A549 (cell line): ENCODE results near the gene BCLAF1. TPM values are rescaled to one million over a fixed set of nuclear protein-coding genes. Genes with fewer than 3 reads are reported as not detected.

ENCODE experiments used
- ATAC-seq, 2 experiments: fragments of 200-7000 bp in 1 of 2; fragments of >200 bp in 1 of 2; cut with Nextera tagmentation in 1 of 2; cut with Tn5 transposase in 1 of 2; 3 replicates each; pipeline versions ENCODE4 v1.8.0 to v1.9.1; 2018 to 2020; ENCODE audit warnings: mild to moderate bottlenecking in 1 of 2, moderate library complexity in 1 of 2
- CTCF ChIA-PET: fragments of 300-600 bp; sonication (Branson Sonifier 250); formaldehyde crosslinking; extraction: SDS; loops from one replicate; lab custom pipeline; 2021; ENCODE audit warnings: antibody characterized with exemption, inconsistent platforms; lab: Yijun Ruan, JAX
- POLR2A ChIA-PET: fragments of 350-600 bp; formaldehyde crosslinking; extraction: SDS; loops from one replicate; lab custom pipeline; 2021; ENCODE audit warnings: antibody characterized with exemption, inconsistent platforms; lab: Yijun Ruan, JAX
- DNase-seq, 2 experiments: peaks; one replicate each; pipeline versions ENCODE4 v3.0.0 to v3.0.0-alpha.2; 2011 to 2016; ENCODE audit warnings: low read depth in 1 of 2, low spot score in 1 of 2
- FAIRE-seq: peaks from 2 replicates; lab custom pipeline; 2011; peaks lifted over from hg19 to GRCh38; lab: Jason Lieb, UNC
- H3K27ac ChIP-seq, 2 experiments: fragments of >200 bp; sonication (Bioruptor Twin); formaldehyde crosslinking; 3 replicates each; pipeline ENCODE4 v1.5.1; 2016 to 2017
- H3K4me1 ChIP-seq: fragments of >200 bp; sonication (Bioruptor Twin); formaldehyde crosslinking; 3 replicates; pipeline ENCODE4 v1.6.1; 2016
- H3K4me2 ChIP-seq: fragments of >200 bp; sonication (Bioruptor Twin); formaldehyde crosslinking; 3 replicates; pipeline ENCODE4 v1.6.1; 2016
- H3K4me3 ChIP-seq: fragments of >200 bp; sonication (Bioruptor Twin); formaldehyde crosslinking; 3 replicates; pipeline ENCODE4 v1.5.1; 2016
- H3K9me3 ChIP-seq: fragments of >200 bp; sonication (Bioruptor Twin); formaldehyde crosslinking; 3 replicates; pipeline ENCODE4 v1.6.1; 2016
- CBX8 ChIP-seq: fragments of 200-600 bp; sonication (generic); IDR thresholded peaks from 2 replicates; pipeline ENCODE4 v1.6.1; 2016
- EHF ChIP-seq: fragments of 250-450 bp; sonication (Bioruptor Pico); IDR thresholded peaks from 2 replicates; pipeline ENCODE4 v1.5.0; 2020; ENCODE audit warnings: mild to moderate bottlenecking
- FOSL2 ChIP-seq, 2 experiments: fragments of 450-650 bp in 1 of 2; fragments of >200 bp in 1 of 2; sonication (Bioruptor Twin) in 1 of 2; formaldehyde crosslinking; IDR thresholded peaks; 2 replicates each; pipeline versions ENCODE4 v1.5.0 to v1.6.1; 2016 to 2020; ENCODE audit warnings: mild to moderate bottlenecking in 1 of 2, moderate library complexity in 1 of 2
- GATA3 ChIP-seq: IDR thresholded peaks from 2 replicates; pipeline ENCODE4 v1.6.1; 2012; ENCODE audit warnings: borderline replicate concordance
- HEYL ChIP-seq: fragments of 250-450 bp; sonication (Bioruptor Pico); IDR thresholded peaks from 2 replicates; pipeline ENCODE4 v1.8.0; 2021; ENCODE audit warnings: mild to moderate bottlenecking, moderate library complexity
- HOXA7 ChIP-seq: fragments of 250-450 bp; sonication (Bioruptor Pico); IDR thresholded peaks from 2 replicates; pipeline ENCODE4 v1.5.0; 2020; ENCODE audit warnings: mild to moderate bottlenecking, moderate library complexity
- KDM1A ChIP-seq: fragments of 200-600 bp; sonication (generic); IDR thresholded peaks from 2 replicates; pipeline ENCODE4 v1.6.1; 2016; ENCODE audit warnings: low read depth, mild to moderate bottlenecking
- MYC ChIP-seq: IDR thresholded peaks from 2 replicates; pipeline ENCODE4 v1.6.1; 2012; ENCODE audit warnings: mild to moderate bottlenecking, inconsistent platforms, low read length, improper control_type of control experiment, borderline replicate concordance
- PHF8 ChIP-seq: fragments of 200-600 bp; sonication (generic); IDR thresholded peaks from 2 replicates; pipeline ENCODE4 v1.6.1; 2016; ENCODE audit warnings: low read depth, mild to moderate bottlenecking, antibody characterized with exemption, moderate library complexity, borderline replicate concordance
- RAD21 ChIP-seq, 2 experiments: fragments of >200 bp in 1 of 2; sonication (Bioruptor Twin) in 1 of 2; formaldehyde crosslinking in 1 of 2; IDR thresholded peaks in 1 of 2; conservative IDR thresholded peaks in 1 of 2; 2 replicates in 1 of 2; 3 replicates in 1 of 2; pipeline ENCODE4 v1.6.1; 2012 to 2018; ENCODE audit warnings: inconsistent platforms in 1 of 2
- RNF2 ChIP-seq: fragments of 200-600 bp; sonication (generic); IDR thresholded peaks from 2 replicates; pipeline ENCODE4 v1.6.1; 2016; ENCODE audit warnings: low read depth, mild to moderate bottlenecking, antibody characterized with exemption, moderate library complexity, borderline replicate concordance
- TFCP2L1 ChIP-seq: fragments of 250-450 bp; sonication (Bioruptor Pico); IDR thresholded peaks from 2 replicates; pipeline ENCODE4 v1.5.0; 2021; ENCODE audit warnings: mild to moderate bottlenecking
- TP53 ChIP-seq: fragments of 250-450 bp; sonication (Bioruptor Pico); IDR thresholded peaks from 2 replicates; pipeline ENCODE4 v1.5.0; 2021; ENCODE audit warnings: mild to moderate bottlenecking, moderate library complexity
- ZNF302 ChIP-seq: fragments of 250-450 bp; sonication (Bioruptor Pico); IDR thresholded peaks from 2 replicates; pipeline ENCODE4 v1.9.0; 2021; ENCODE audit warnings: inconsistent platforms, mild to moderate bottlenecking, moderate library complexity
- ZSCAN20 ChIP-seq: fragments of 250-450 bp; sonication (Bioruptor Pico); IDR thresholded peaks from 2 replicates; pipeline ENCODE4 v1.8.0; 2022; ENCODE audit warnings: mild to moderate bottlenecking, moderate library complexity
- WGBS: methylation state at CpG from one replicate; pipeline ENCODE4 v1.1.6; 2017; ENCODE audit errors: missing lambda C conversion rate; 5-methylcytosine and 5-hydroxymethylcytosine counted together
- polyA plus RNA-seq, 4 experiments: library from polyadenylated mRNA; depleted of rRNA in 3 of 4; stranded (reverse); fragments of >200 nt; fragmentation: RNase III in 1 of 4; extraction: RNeasy Plus Mini Kit Qiagen cat#74134 plus additional on column Dnase treatment in 1 of 4; gene quantifications; 2 replicates in 3 of 4; 3 replicates in 1 of 4; pipeline ENCODE4 v1.2.3, GENCODE V29; 2011 to 2017
- TF ChIP-seq, protein P1 (sequence below): fragments of 250-450 bp; sonication (Bioruptor Pico); IDR thresholded peaks from 2 replicates; pipeline ENCODE4 v1.5.0; 2021; ENCODE audit warnings: mild to moderate bottlenecking, moderate library complexity, borderline replicate concordance
- TF ChIP-seq, protein P2 (sequence below): fragments of >200 bp; sonication (Bioruptor Twin); formaldehyde crosslinking; IDR thresholded peaks from 3 replicates; pipeline ENCODE4 v1.5.1; 2016
- TF ChIP-seq, protein P3 (sequence below): IDR thresholded peaks from 2 replicates; pipeline ENCODE4 v1.6.1; 2012
- TF ChIP-seq, protein P4 (sequence below): IDR thresholded peaks from 2 replicates; pipeline ENCODE4 v1.6.1; 2012; ENCODE audit warnings: low read depth, borderline replicate concordance

The BCLAF1 gene
- polyA plus RNA-seq, 2 of the 4 experiments (the other 2 are of a cell fraction) = 96.0 to 122 TPM

DNA sequence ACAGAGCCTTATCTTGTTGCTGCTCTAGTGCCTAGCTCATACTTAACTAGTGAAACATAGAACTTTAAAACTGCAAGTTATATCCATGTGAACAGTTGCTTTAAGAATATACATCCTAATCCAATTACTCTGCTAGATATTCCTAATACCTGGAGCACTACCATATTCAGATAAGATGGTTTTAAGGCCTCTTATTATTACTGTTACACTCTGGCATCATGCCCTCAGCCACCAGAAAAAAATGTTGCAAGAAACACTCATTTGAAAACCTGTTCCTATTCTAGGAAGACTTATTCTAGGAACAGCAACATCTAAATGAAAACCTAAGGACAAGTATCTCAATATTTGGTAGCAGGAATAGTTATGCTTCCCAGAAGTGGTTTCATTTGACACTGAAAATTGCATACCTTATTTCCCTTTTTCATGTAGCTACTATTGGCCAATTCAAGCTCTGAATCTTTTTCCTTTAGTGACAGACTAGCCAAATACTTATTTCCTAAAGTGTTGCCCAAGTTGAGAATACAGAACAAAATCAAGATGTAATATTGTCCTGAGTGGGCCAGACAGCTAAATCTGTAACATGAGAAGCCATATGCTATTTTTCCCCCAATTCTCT, 34.7 kb downstream of the BCLAF1 start (continued):
- TF ChIP-seq TFCP2L1 = no peak
- TF ChIP-seq, protein P1, sequence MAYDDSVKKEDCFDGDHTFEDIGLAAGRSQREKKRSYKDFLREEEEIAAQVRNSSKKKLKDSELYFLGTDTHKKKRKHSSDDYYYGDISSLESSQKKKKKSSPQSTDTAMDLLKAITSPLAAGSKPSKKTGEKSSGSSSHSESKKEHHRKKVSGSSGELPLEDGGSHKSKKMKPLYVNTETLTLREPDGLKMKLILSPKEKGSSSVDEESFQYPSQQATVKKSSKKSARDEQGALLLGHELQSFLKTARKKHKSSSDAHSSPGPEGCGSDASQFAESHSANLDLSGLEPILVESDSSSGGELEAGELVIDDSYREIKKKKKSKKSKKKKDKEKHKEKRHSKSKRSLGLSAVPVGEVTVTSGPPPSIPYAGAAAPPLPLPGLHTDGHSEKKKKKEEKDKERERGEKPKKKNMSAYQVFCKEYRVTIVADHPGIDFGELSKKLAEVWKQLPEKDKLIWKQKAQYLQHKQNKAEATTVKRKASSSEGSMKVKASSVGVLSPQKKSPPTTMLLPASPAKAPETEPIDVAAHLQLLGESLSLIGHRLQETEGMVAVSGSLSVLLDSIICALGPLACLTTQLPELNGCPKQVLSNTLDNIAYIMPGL (CRISPR knock-in tag) = no peak
- TF ChIP-seq KDM1A = no peak
- TF ChIP-seq, all 56 proteins: peak for 0

DNA sequence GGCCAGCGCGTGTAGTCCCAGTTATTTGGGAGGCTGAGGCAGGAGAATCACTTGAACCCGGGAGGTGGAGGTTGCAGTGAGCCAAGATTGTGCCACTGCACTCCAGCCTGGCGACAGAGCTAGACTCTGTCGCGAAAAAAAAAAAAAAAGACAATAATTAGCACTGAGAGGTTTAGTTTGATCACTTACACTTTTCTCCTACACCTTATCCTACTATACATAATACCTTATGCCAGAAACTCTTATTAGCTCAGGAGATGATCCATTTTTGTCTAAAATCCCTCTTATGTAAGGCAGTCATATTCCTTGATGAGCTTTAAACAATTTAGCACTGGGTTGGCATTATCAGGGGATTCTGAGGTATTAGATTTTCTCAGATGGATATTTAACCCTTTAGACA, 35.9 kb downstream of the BCLAF1 start:
- Histone ChIP-seq H3K4me1 (peaks cover 16% of the 10 kb centered on the region; the same call in 2 of the 3 replicates), H3K27ac (no peak overlapping the region), H3K4me2 (no peak overlapping the region), H3K4me3 (no peak overlapping the region), H3K9me3 (no peaks in the 10 kb centered on the region)
- no peak for FAIRE-seq
- ChIA-PET CTCF (interaction anchor here (1.3 kb wide), 1 partner anchor 293 kb away, joined by 3 read pairs; no protein-coding TSS in a partner anchor), POLR2A (interaction anchor here (1.0 kb wide), 1 partner anchor 36 kb away, joined by 4 read pairs; the partner anchor contains the start of gene BCLAF1)
- TF ChIP-seq PHF8 (no peak), HEYL (CRISPR knock-in tag) (no peak), TP53 (CRISPR knock-in tag) (no peak), KDM1A (no peak), RNF2 (no peak), MYC (no peak)
- no peak for ATAC-seq
- DNase-seq = no peak
- 93% methylated on average over 6 of the region's 6 CpGs for WGBS

DNA sequence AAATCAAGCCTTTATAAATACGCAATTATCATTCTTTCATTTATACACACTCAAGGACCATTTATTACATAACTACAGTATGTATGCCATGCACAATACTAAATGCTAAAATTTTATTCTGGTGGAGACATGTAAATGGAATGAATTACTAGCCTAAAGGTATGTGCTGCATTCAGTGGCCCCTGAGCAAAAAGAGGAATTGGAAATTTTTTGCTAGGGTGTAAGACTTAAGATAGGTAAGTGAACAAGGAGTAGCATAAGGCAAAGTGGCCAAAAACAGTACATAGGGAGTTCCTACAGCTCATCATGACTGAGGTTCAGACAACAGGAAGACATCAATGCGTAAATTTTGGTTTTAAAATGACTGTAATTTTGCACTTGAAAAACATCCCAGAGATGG, 37.2 kb downstream of the BCLAF1 start:
- TF ChIP-seq, protein P2, sequence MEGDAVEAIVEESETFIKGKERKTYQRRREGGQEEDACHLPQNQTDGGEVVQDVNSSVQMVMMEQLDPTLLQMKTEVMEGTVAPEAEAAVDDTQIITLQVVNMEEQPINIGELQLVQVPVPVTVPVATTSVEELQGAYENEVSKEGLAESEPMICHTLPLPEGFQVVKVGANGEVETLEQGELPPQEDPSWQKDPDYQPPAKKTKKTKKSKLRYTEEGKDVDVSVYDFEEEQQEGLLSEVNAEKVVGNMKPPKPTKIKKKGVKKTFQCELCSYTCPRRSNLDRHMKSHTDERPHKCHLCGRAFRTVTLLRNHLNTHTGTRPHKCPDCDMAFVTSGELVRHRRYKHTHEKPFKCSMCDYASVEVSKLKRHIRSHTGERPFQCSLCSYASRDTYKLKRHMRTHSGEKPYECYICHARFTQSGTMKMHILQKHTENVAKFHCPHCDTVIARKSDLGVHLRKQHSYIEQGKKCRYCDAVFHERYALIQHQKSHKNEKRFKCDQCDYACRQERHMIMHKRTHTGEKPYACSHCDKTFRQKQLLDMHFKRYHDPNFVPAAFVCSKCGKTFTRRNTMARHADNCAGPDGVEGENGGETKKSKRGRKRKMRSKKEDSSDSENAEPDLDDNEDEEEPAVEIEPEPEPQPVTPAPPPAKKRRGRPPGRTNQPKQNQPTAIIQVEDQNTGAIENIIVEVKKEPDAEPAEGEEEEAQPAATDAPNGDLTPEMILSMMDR = no peak
- no peak for TF ChIP-seq RAD21 (conservative IDR thresholded peaks at IDR 0.05 in 1 of 2, IDR thresholded peaks at IDR 0.05 in 1 of 2)
- TF ChIP-seq CBX8 = no peak
- no peak for TF ChIP-seq ZSCAN20 (CRISPR knock-in tag)
- no peak for TF ChIP-seq FOSL2 (IDR thresholded peaks at IDR 0.05)
- TF ChIP-seq FOSL2 (CRISPR knock-in tag; IDR thresholded peaks at IDR 0.05) = no peak
- no peak for TF ChIP-seq HOXA7
- TF ChIP-seq ZNF302 (CRISPR knock-in tag) = no peak
- no peak for TF ChIP-seq GATA3
- TF ChIP-seq, protein P3, sequence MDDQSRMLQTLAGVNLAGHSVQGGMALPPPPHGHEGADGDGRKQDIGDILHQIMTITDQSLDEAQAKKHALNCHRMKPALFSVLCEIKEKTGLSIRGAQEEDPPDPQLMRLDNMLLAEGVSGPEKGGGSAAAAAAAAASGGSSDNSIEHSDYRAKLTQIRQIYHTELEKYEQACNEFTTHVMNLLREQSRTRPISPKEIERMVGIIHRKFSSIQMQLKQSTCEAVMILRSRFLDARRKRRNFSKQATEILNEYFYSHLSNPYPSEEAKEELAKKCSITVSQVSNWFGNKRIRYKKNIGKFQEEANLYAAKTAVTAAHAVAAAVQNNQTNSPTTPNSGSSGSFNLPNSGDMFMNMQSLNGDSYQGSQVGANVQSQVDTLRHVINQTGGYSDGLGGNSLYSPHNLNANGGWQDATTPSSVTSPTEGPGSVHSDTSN = no peak
- TF ChIP-seq, protein P4, sequence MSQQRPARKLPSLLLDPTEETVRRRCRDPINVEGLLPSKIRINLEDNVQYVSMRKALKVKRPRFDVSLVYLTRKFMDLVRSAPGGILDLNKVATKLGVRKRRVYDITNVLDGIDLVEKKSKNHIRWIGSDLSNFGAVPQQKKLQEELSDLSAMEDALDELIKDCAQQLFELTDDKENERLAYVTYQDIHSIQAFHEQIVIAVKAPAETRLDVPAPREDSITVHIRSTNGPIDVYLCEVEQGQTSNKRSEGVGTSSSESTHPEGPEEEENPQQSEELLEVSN = no peak
- no peak for TF ChIP-seq EHF
- TF ChIP-seq, all 56 proteins: peak for 0
- H3K4me2 ChIP-seq = no peak overlapping the region
- no peak overlapping the region for H3K27ac ChIP-seq
- 96% methylated on average over 2 of the region's 2 CpGs for WGBS
- H3K9me3 ChIP-seq = no peaks in the 10 kb centered on the region
- no peak for DNase-seq
- FAIRE-seq = no peak
- H3K4me1 ChIP-seq = peaks cover 16% of the 10 kb centered on the region; the same call in 2 of the 3 replicates
- POLR2A ChIA-PET = interaction anchor here (4.6 kb wide), 1 partner anchor 37 kb away, joined by 33 read pairs; the partner anchor contains the start of gene BCLAF1
- CTCF ChIA-PET = interaction anchor here (1.0 to 1.5 kb wide), 4 partner anchors 9 to 746 kb away, joined by 3 to 4 read pairs (median 3); no protein-coding TSS in a partner anchor
- ATAC-seq = no peak
- H3K4me3 ChIP-seq = no peak overlapping the region
